ENCODE measurements around the gene HIVEP3. TPM values are rescaled to one million over a fixed set of nuclear protein-coding genes. Genes with fewer than 3 reads are reported as not detected.

HIVEP3 gene
- total RNA-seq, 1 donor from 2014 or later: 5.8 TPM

GRCh38 chr1:41900603-41901444 is 17.9 kb downstream of the HIVEP3 start:
- peak; percentile 74 for DNase-seq (ENCODE audit: low read depth)
- Histone ChIP-seq H3K4me3 (ENCODE audit: low read depth, low read length) (peak overlapping the region; percentile 15), H3K27me3 (ENCODE audit: control insufficient read depth, insufficient read depth, low read length) (no peaks in the 10 kb centered on the region), H3K36me3 (ENCODE audit: control insufficient read depth, insufficient read depth, low read length) (no peaks in the 10 kb centered on the region)
- TF ChIP-seq CTCF (IDR thresholded peaks at IDR 0.05; ENCODE audit: insufficient read depth, low read length, poor library complexity, severe bottlenecking): no peak

- TF ChIP-seq CTCF (IDR thresholded peaks at IDR 0.05; ENCODE audit: insufficient read depth, low read length, poor library complexity, severe bottlenecking): no peak
- Histone ChIP-seq H3K36me3 (ENCODE audit: control insufficient read depth, insufficient read depth, low read length) (no peaks in the 10 kb centered on the region), H3K4me3 (ENCODE audit: low read depth, low read length) (no peak overlapping the region), H3K27me3 (ENCODE audit: control insufficient read depth, insufficient read depth, low read length) (no peaks in the 10 kb centered on the region)
- DNase-seq (ENCODE audit: low read depth): no peak
Observed at GRCh38 chr1:41898191-41898713, 20.5 kb downstream of the HIVEP3 start.

GRCh38 chr1:41895552-41895951 is 23.2 kb downstream of the HIVEP3 start:
- no peak for TF ChIP-seq CTCF (IDR thresholded peaks at IDR 0.05; ENCODE audit: insufficient read depth, low read length, poor library complexity, severe bottlenecking)
- H3K27me3 ChIP-seq (ENCODE audit: control insufficient read depth, insufficient read depth, low read length): no peaks in the 10 kb centered on the region
- H3K4me3 ChIP-seq (ENCODE audit: low read depth, low read length): no peak overlapping the region
- no peaks in the 10 kb centered on the region for H3K36me3 ChIP-seq (ENCODE audit: control insufficient read depth, insufficient read depth, low read length)
- no peak for DNase-seq (ENCODE audit: low read depth)

GRCh38 chr1:41894808-41895483 is 23.8 kb downstream of the HIVEP3 start:
- DNase-seq (ENCODE audit: low read depth): no peak
- no peak for TF ChIP-seq CTCF (IDR thresholded peaks at IDR 0.05; ENCODE audit: insufficient read depth, low read length, poor library complexity, severe bottlenecking)
- Histone ChIP-seq H3K36me3 (ENCODE audit: control insufficient read depth, insufficient read depth, low read length) (no peaks in the 10 kb centered on the region), H3K27me3 (ENCODE audit: control insufficient read depth, insufficient read depth, low read length) (no peaks in the 10 kb centered on the region), H3K4me3 (ENCODE audit: low read depth, low read length) (no peak overlapping the region)

- H3K4me3 ChIP-seq (ENCODE audit: low read depth, low read length): no peak overlapping the region
- no peak for DNase-seq (ENCODE audit: low read depth)
- H3K27me3 ChIP-seq (ENCODE audit: control insufficient read depth, insufficient read depth, low read length): no peaks in the 10 kb centered on the region
- TF ChIP-seq CTCF (IDR thresholded peaks at IDR 0.05; ENCODE audit: insufficient read depth, low read length, poor library complexity, severe bottlenecking): no peak
- H3K36me3 ChIP-seq (ENCODE audit: control insufficient read depth, insufficient read depth, low read length): no peaks in the 10 kb centered on the region
Observed at GRCh38 chr1:41894101-41894807, 24.5 kb downstream of the HIVEP3 start.
